Activated T-cell treated with anti-CD3 and anti-CD28 coated beads, Interleukin-2, amount 50 U/mL, for 72 hours (primary cell): Measurements from ENCODE around the gene RMND1. TPM values are rescaled to one million over a fixed set of nuclear protein-coding genes. Genes with fewer than 3 reads are reported as not detected.
A peak's percentile ranks its signal among the peaks of the same experiment; 100 is the strongest.
"Not testable (repeated sequence)": the region's sequence is repeated elsewhere in the genome, so short reads cannot be mapped to it uniquely, and the experiment has no call there.

Source experiments
- ATAC-seq, 2 donors: fragments of 150-1000 bp; cut with Tn5 transposase; replicated peaks in 1 of 2; 2 replicates each; pipeline ENCODE4 v1.10.0; 2021; ENCODE audit warnings: moderate library complexity in 2 of 2, mild to moderate bottlenecking in 1 of 2
- DNase-seq, 2 donors: peaks; one replicate each; pipeline ENCODE4 v3.0.0; 2021 to 2022; ENCODE audit warnings: mixed read lengths in 1 of 2
- H3K27ac Mint-ChIP-seq: one replicate; pipeline ENCODE4 v1.8.0; 2022; ENCODE audit warnings: mild to moderate bottlenecking, moderate library complexity, mixed read lengths
- H3K27me3 Mint-ChIP-seq: one replicate; pipeline ENCODE4 v1.8.0; 2022; ENCODE audit warnings: low read depth, mixed read lengths
- H3K36me3 Mint-ChIP-seq, 2 donors: one replicate each; pipeline ENCODE4 v1.8.0; 2022; ENCODE audit warnings: mixed read lengths in 2 of 2, mild to moderate bottlenecking in 1 of 2; ENCODE audit not compliant: insufficient read depth in 2 of 2
- H3K4me1 Mint-ChIP-seq: one replicate; pipeline ENCODE4 v1.8.0; 2022; ENCODE audit warnings: low read depth, mixed read lengths
- H3K4me3 Mint-ChIP-seq, 2 donors: one replicate each; pipeline ENCODE4 v1.8.0; 2022; ENCODE audit warnings: mild to moderate bottlenecking in 2 of 2, mixed read lengths in 2 of 2, moderate library complexity in 2 of 2
- H3K9me3 Mint-ChIP-seq, 2 donors: one replicate each; pipeline ENCODE4 v1.8.0; 2022; ENCODE audit warnings: mixed read lengths in 2 of 2
- total RNA-seq, 2 donors: library from RNA; stranded (reverse); gene quantifications; one replicate each; pipeline ENCODE4 v1.2.3, GENCODE V29; 2022

RMND1 gene
- total RNA-seq, 2 donors from 2014 or later = 22.7 to 26.6 TPM

DNA sequence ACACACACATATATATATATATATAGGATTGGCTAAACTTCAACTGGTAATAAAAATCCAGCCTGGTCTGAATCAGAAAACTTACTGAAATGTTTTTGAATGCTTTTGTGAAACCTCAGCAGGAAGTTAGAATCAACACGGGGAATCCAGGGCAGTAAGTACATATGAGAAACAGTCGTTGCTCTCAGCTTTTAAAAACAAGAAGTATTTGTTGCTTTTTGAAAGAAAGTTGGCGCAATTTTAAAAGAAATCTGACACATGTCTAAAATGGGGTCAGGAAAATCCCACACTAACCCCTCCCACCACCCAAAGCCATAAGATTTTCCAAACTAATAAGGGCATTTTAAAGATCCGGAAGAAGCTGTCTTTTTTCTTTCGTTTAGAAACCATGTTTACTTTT is 30.4 kb upstream of the RMND1 start:
- Mint-ChIP-seq H3K9me3 (no peaks in the 10 kb centered on the region), H3K4me1 (peaks cover 18% of the 10 kb centered on the region), H3K36me3 (no peaks in the 10 kb centered on the region), H3K4me3 (peak overlapping the region; percentile 69 to 90), H3K27me3 (no peaks in the 10 kb centered on the region), H3K27ac (peak overlapping the region; percentile 98)
- ATAC-seq (peak in 1 of 2 donors; percentile 33), DNase-seq (no peak)

DNA sequence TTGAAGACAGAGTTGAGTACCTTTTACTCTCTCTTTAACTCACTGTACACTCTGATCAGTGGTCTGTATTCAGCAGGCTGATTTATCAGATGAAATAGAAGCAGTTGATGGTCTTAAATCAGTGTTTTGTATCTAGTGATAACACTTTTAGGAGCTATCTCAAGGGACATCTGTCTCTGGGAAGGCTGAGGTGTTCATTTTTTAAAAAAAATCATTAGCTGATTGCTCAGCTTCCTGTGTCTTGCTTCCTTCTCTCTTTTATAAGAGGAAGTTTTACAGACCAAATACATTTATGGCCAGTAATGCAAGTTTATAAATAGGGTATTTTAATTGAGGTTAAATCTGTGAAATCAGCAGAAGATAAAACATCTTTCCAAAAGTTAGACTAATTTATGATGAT is 29.9 kb upstream of the RMND1 start:
- no peak for ATAC-seq
- no peak for DNase-seq
- Mint-ChIP-seq H3K4me1 (peaks cover 18% of the 10 kb centered on the region), H3K9me3 (no peaks in the 10 kb centered on the region), H3K27me3 (no peaks in the 10 kb centered on the region), H3K27ac (peak overlapping the region; percentile 83), H3K36me3 (no peaks in the 10 kb centered on the region), H3K4me3 (peak overlapping the region in 1 of 2 donors; percentile 51)

DNA sequence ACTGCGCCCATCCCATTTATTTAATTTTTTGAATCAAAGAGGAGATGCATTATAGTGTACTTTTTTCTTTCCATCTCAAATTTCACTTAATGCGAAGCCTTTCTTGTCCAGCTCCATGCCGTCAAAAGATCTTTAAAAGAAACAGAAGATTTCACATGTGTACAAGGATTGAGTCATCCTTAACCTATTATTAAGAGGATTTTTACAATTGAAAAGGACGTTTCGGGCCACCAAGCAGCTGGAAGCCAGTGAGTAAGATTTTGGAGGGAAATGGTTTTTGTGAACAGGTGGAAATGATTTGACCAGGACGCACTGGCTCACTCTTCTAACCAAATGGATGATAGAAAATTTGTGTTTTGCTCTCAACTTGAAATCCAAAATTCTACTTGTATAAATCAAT is 26.7 kb upstream of the RMND1 start:
- Mint-ChIP-seq H3K36me3 (no peaks in the 10 kb centered on the region), H3K4me3 (no peak overlapping the region), H3K27me3 (no peaks in the 10 kb centered on the region), H3K4me1 (peaks cover 11% of the 10 kb centered on the region), H3K27ac (no peak overlapping the region), H3K9me3 (no peaks in the 10 kb centered on the region)
- ATAC-seq (no peak), DNase-seq (no peak)

DNA sequence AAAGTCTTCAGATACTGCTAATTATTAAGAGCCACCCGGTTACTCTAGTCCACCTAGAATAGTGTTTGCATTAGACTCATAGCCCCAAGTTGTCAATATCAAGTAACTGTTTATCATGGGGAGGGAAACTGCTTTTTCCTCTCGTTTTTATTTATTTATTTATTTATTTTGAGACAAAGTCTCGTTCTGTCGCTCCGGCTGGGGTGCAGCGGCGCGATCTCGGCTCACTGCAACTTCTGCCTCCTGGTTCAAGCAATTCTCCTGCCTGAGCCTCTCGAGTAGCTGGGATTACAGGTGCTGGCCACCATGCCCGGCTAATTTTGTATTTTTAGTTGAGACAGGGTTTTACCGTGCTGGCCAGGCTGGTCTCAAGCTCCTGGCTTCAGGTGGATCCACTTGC is 25.8 kb upstream of the RMND1 start:
- no peak overlapping the region for H3K4me3 Mint-ChIP-seq
- H3K27ac Mint-ChIP-seq = no peak overlapping the region

DNA sequence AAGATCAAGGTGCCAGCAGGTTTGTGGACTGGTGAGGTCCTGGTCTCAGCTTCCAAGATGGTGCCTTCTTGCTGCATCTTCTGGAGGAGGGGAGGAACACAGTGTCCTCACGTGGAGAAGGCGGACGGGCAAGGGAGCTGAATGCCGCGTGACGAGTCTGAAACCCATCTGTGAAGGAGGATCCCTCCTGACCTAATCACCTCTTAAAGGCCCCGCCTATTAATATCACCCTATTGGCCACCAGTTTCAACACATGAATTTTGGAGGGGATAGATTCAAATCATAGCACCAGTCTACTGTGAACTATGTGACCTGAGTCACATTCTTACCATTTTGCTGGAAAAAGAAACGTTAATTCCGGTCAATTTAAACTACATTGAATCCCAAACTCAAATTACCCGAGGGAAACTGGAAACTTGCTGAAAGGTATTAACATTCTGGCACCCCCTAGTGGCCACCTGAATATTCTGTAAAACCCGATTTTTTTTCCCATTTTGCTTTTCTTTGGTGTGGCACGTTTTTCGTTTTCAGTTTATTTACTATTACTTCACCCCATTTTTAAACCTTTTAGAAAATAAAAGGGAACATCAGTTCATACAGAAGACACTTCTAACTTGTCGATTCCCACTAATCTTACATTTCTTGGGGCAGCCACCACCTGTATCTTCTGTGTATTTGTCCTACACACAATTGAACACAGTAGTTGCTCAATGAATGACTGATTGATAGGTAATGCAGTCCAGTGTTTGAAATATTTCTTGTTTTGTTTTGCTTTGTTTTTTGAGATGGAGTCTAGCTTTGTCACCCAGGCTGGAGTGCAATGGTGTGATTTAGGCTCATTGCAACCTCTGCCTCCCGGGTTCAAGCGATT is 24.0 kb upstream of the RMND1 start:
- H3K36me3 Mint-ChIP-seq = no peaks in the 10 kb centered on the region
- no peaks in the 10 kb centered on the region for H3K9me3 Mint-ChIP-seq
- ATAC-seq (no peak), DNase-seq (peak; percentile 36 to 50)
- no peaks in the 10 kb centered on the region for H3K27me3 Mint-ChIP-seq
- H3K4me3 Mint-ChIP-seq = peak overlapping the region in 1 of 2 donors; percentile 44
- no peaks in the 10 kb centered on the region for H3K4me1 Mint-ChIP-seq
- no peak overlapping the region for H3K27ac Mint-ChIP-seq

More for the DNA sequence above, 25.8 kb upstream of the RMND1 start:
- Mint-ChIP-seq H3K27me3 (no peaks in the 10 kb centered on the region), H3K9me3 (no peaks in the 10 kb centered on the region), H3K36me3 (no peaks in the 10 kb centered on the region), H3K4me1 (peaks cover 10% of the 10 kb centered on the region)
- ATAC-seq = no peak
- DNase-seq = no peak

DNA sequence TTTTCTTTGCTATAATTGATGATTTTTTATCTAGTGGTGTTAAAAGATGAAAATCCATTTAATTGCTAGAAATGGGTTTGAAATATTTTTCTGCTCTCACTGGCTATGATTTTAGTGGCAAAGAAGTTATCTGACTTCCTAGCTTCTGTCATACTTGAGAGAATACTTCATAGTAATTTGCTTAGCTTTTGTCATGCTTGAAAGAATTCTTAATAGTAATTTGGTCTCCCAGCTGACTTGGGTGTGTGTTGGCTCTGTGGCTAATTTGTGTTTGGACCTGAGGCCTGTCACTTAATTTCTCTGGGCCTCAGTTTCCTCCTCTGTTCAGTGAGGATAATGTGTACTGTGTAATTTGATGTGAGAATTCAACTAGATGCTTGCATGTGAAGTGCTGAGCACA is 12.8 kb upstream of the RMND1 start:
- Mint-ChIP-seq H3K4me3 (no peak overlapping the region), H3K4me1 (peaks cover 4% of the 10 kb centered on the region), H3K27me3 (no peaks in the 10 kb centered on the region), H3K9me3 (no peaks in the 10 kb centered on the region), H3K27ac (no peak overlapping the region), H3K36me3 (peaks cover 4 to 12% of the 10 kb centered on the region in 2 donors)
- DNase-seq (no peak), ATAC-seq (no peak)

DNA sequence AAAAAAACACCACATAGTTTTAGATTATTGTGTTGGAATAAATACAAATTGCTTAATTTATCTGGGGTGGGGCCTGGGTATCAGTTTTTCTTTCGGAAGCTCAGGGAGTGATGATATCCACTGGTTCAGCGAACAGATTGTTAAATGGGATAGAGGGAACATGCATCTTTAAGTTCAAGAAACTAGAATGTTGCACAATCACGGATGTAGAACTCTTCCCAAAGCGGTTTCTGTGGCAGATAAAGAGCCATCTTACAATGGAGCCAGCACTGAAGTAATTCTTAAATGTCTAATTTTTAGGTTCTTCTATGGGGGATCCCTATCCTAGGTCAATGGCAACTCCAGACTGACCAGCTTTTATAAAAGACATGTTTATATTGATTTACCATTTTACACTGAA is 9.7 kb upstream of the RMND1 start:
- ATAC-seq (no peak), DNase-seq (no peak)
- Mint-ChIP-seq H3K4me3 (no peak overlapping the region), H3K27ac (no peak overlapping the region), H3K4me1 (peaks cover 6% of the 10 kb centered on the region), H3K9me3 (no peaks in the 10 kb centered on the region), H3K27me3 (no peaks in the 10 kb centered on the region), H3K36me3 (peaks cover 6 to 10% of the 10 kb centered on the region in 2 donors)

DNA sequence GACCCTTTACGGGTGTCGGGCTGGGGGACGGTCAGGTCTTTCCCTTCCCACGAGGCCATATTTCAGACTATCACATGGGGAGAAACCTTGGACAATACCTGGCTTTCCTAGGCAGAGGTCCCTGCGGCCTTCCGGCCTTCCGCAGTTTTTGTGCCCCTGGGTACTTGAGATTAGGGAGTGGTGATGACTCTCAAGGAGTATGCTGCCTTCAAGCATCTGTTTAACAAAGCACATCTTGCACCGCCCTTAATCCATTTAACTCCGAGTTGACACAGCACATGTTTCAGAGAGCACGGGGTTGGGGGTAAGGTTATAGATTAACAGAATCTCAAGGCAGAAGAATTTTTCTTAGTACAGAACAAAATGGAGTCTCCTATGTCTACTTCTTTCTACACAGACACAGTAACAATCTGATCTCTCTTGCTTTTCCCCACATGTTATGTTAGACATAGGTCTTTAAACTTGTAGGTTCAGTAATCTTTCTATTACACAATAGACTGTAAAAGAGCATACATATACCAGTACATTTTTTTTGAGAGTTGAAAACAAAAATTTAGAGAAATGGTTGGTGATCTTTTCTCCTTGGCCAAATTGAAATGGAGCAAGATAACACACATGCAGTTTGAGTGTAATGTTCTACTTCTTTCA is 3.9 kb upstream of the RMND1 start:
- ATAC-seq, H3K4me3 Mint-ChIP-seq, H3K9me3 Mint-ChIP-seq, H3K36me3 Mint-ChIP-seq, DNase-seq, H3K27me3 Mint-ChIP-seq, H3K27ac Mint-ChIP-seq: not testable (repeated sequence)
- peaks cover 30% of the 10 kb centered on the region for H3K4me1 Mint-ChIP-seq

DNA sequence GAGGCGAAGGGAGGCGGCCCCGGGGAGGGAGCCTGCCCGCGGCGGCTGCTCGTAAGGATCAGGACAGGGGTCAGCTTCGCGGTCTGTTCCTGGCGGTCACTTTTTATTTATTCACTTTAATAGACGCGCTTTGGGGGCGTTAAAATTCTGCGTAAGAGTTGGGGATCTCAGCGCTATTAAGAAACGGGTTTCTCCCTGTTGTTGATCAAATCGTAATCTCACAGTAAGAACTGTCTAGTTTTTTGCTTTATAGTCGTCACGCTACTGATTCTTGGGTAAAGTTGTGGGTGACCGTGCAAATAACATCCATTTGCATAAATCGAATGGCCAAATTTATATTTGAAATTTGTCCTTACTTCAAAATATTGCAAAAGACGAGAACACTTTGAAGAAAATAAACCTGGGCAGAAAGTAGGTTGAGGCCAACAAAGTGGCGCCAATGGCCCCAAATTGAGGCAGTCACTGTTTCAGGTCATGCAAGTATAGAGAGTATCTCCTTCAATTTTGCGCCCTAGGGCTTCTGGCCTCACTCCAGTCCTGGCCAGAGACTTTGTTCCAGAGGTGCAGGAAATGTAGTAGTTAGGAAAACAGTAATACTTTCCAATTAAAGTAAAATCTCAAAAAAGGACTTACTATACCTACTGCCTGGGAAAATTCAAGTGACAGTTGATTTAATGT is 963 bp upstream of the RMND1 start:
- H3K36me3 Mint-ChIP-seq = peaks cover 2 to 9% of the 10 kb centered on the region in 2 donors
- H3K9me3 Mint-ChIP-seq = no peaks in the 10 kb centered on the region
- H3K27me3 Mint-ChIP-seq = no peaks in the 10 kb centered on the region
- H3K27ac Mint-ChIP-seq = peak overlapping the region; percentile 92
- H3K4me3 Mint-ChIP-seq = peak overlapping the region; percentile 87 to 98
- H3K4me1 Mint-ChIP-seq = peaks cover 40% of the 10 kb centered on the region
- DNase-seq (peak in 1 of 2 donors; percentile 7), ATAC-seq (no peak)

DNA sequence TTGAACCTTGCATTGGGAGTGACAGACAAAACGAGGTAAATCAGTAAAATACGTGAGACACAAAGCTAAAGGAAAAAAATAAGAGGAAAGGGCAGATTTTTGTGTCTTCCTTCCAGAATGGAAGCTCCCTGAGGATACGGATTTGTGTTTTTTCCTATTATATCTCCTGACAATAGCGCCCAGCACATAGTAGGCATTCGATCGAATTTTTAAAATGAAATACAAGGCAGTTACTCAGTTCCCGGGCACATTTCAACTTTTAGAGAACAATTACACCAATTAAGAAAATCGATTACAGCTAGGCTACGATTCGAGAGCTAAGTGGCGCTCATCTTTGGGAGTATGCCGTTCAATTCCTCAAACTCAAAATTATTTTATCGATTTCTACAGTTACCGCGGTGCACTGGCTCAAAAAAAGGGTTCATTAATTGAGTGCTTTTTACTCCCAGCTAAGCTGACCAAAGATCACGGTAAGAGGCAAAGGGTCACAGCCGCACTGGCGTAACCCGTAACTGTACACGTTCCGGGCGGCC is 443 bp downstream of the RMND1 start:
- H3K27ac Mint-ChIP-seq = peak overlapping the region; percentile 92
- DNase-seq (no peak), ATAC-seq (no peak)
- H3K9me3 Mint-ChIP-seq = no peaks in the 10 kb centered on the region
- no peaks in the 10 kb centered on the region for H3K27me3 Mint-ChIP-seq
- peaks cover 45% of the 10 kb centered on the region for H3K4me1 Mint-ChIP-seq
- H3K4me3 Mint-ChIP-seq = peak overlapping the region; percentile 87 to 98
- peaks cover 0 to 7% of the 10 kb centered on the region in 2 donors for H3K36me3 Mint-ChIP-seq

DNA sequence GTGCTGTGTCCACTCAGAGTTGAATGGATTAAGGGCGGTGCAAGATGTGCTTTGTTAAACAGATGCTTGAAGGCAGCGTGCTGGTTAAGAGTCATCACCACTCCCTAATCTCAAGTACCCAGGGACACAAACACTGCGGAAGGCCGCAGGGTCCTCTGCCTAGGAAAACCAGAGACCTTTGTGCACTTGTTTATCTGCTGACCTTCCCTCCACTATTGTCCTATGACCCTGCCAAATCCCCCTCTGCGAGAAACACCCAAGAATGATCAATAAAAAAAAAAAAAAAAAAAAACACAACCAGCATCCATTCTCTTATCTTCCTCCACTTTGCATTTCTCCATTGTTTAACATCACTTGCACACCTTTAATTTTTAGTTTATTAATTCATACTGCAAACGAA is 998 bp downstream of the RMND1 start:
- Mint-ChIP-seq H3K4me3 (peak overlapping the region; percentile 87 to 98), H3K27ac (peak overlapping the region; percentile 92), H3K4me1 (peaks cover 45% of the 10 kb centered on the region)
- H3K27me3 Mint-ChIP-seq, DNase-seq, H3K9me3 Mint-ChIP-seq, H3K36me3 Mint-ChIP-seq, ATAC-seq: not testable (repeated sequence)

DNA sequence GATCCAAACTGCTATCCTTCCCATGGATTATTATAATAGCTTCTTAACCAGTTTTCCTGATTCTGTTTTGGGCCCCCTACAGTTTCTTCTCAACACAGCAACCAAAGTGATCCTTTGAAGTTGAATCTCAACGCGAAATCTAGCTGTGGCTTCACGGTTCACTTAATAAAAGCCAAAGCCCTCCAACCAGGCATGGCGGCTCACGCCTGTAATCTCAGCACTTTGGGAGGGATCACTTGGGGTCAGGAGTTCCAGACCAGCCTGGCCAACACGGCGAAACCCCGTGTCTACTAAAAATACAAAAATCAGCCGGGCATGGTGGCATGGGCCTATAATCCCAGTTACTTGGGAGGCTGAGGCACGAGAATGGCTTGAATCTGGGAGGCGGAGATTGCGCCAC is 3.3 kb downstream of the RMND1 start:
- H3K27ac Mint-ChIP-seq = no peak overlapping the region
- no peaks in the 10 kb centered on the region for H3K27me3 Mint-ChIP-seq
- H3K4me3 Mint-ChIP-seq = no peak overlapping the region

DNA sequence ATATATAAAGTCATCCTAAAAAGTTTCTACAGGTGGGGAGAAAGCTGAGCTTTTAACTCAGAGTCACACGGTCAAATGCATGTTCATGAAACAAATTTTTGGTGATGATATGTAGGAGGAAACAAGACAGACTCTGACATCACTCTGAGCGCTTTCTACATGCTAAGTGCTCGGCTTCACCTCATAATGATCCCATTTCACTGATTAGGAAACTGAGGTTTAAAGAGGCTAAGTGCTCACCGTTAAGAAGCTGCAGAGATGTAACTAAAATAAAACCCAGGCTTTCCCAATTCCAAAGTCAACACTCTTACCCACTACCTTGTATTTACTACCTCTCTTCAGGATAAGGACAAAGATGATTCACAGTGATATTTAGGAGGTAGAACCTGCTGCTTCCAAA is 4.7 kb downstream of the RMND1 start:
- H3K27ac Mint-ChIP-seq = no peak overlapping the region
- H3K4me3 Mint-ChIP-seq = no peak overlapping the region
- no peaks in the 10 kb centered on the region for H3K27me3 Mint-ChIP-seq
- H3K36me3 Mint-ChIP-seq = peaks cover 1 to 9% of the 10 kb centered on the region in 2 donors
- ATAC-seq (no peak), DNase-seq (no peak)
- no peaks in the 10 kb centered on the region for H3K9me3 Mint-ChIP-seq
- peaks cover 37% of the 10 kb centered on the region for H3K4me1 Mint-ChIP-seq

More for the DNA sequence above, 3.3 kb downstream of the RMND1 start:
- H3K9me3 Mint-ChIP-seq = no peaks in the 10 kb centered on the region
- ATAC-seq = no peak
- DNase-seq = no peak
- peaks cover 38% of the 10 kb centered on the region for H3K4me1 Mint-ChIP-seq
- peaks cover 0 to 9% of the 10 kb centered on the region in 2 donors for H3K36me3 Mint-ChIP-seq
